GM21619 (cell line): Measurements from ENCODE around the gene CHST15.

Source experiments
- ATAC-seq: cut with Tn5 transposase; IDR thresholded peaks from one replicate; pipeline ENCODE4 v1.9.1; 2021; ENCODE audit not compliant: unreplicated experiment

The CHST15 gene

DNA sequence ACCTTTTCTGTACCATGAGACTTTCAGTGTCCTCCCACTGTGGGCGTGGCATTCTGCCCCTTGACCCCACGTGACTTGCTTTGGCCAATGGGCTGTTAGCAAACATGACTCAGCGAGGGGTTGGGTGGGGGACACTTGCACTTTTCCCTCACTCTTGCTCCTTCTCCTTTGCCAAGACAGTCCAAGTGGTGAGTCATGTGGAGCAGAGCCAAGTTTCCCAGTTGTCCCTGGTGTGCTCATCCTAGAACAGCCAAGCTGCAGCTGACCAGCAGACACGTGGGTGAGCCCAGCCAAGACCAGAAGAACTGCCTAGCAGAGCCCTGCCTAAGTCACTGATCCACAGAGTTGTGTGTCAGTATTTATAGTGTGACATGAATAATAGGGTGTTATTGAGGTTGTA lies 119.0 kb downstream of the CHST15 start:
- no peak for ATAC-seq

DNA sequence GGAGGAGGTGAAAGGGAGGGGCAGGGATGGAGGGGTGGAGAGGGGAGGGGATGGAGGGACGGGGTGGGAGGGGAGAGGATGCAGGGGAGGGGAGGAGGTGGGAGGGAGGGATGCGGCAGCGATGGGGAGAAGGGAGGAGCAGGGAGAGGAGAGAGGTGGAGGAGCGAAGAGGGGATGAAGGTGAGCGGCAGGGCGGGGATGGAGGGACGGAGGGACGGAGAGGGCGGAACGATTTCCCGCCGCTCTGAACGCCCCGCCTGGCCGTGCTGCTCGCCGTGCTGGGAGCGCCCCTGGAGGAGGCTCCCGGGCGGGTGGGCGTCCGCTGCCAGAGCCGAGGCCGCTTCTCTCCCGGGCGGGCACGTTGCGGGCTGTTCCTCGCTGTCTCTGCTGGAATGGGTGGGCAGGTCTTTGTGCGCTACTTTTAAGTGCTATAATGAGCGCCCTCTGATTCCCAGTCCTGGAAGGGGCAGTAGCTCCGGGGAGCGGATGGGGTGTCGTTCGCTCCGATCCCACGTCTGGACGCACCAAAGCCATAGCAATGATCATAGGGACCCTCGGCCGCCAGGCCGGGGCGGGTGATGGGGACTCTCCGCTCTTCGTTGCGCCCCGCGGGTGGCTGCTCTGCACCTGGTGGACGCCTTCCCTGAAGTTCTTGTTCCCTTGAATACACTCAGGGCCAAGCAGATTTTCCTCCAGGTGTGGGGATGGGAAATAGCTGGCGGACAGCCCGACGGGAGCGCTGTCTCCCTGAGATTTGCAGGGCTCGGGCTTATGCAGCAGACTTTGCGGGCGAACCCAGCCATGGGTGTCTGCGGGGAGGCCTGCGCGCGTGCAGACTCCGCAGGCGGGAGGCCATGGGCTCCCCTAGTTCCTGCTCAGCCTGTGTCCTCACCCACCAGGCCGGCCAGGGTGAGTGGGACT lies 120.7 kb downstream of the CHST15 start:
- ATAC-seq, result no peak

DNA sequence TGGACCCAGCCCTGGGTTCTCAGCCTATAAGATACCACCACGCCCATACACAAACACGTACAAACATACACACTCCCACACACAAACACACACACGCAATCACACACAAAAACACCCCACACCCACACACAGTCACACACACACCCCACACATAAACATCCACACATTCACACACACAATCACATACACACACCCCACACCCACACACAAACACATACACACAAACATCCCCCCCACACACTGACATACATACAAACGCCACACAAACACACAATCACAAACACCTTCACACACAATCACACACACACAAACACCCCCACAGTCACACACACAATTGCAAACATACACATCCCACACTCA lies 122.5 kb downstream of the CHST15 start:
- no peak for ATAC-seq

DNA sequence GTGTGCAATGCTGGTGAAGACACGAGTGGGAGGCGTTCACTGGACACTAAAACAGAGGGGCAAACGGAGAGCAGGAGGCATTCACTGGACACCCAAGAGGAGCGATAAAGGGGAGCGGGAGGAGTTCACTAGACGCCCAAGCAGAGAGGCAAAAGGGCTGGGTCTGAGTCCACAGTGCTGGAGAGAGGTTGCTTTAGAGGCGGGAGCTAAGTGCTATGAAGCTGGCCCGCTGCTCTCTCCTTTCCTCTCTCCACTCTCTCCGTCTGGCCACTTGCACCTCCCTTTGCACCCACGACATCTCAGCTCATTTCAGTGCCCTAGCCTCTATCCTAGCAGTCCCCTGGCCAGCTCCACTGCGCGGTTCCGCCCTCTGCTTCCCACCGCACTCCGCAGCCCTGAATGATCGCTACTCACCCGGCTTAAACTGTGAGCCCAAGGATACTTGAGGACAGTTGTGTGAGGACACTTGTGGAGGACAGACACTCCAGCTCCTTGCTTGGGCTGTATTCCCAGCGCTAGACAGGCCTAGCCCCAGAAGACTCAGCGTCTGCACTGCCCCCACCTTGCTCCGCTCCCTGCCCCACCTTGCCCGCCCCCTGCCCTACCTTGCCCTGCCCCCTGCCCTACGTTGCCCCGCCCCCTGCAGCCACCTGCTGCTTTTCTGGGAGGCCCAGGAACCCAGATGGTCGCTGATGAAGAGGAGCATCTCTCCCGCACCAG lies 123.0 kb downstream of the CHST15 start:
- ATAC-seq, result no peak

DNA sequence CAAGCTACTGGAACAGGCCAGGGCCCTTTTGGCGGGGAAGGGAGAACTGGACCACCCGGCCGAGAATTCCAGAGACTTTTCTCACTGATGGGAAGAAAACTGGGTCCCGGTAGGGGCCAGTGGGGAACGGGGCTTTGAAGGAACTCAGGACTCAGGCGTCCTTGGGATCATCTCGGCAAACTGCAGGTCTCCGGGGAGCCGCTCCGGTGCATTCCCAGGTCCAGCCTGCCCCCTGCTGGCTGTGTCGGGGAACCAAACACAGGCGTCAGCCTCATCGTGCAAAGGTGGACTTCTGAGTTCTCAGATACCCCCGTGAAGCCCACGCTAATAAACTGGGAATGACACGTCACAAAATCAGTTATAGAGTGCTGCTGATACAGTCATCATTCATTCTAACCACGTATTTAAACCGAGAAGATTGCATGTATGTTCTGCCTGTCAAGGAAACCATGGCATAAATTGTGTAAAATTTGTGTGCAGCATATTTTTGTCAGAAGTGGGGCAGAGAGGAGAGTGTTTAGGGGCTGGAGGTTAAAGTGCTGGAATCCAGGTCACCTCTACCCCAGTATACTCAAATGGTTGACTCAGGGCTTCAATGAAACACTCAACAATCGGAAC lies 125.7 kb downstream of the CHST15 start:
- ATAC-seq, result no peak

DNA sequence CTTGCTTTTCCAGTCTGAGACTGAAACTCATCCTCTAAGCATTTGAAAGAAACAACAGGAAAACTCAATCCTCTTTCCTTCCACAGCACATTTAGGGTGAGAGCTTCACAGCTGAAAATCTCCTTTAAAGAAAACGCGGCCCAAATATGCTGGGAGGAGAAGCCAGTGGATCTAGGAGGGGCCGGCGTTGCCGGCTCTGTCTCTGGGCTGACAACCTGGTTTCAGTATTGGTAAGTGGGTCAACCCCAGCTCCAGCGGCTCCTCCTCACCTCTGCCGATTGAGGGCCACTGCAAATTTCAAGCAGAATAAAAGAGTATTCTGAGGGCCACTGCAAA lies 126.5 kb downstream of the CHST15 start:
- no peak for ATAC-seq

DNA sequence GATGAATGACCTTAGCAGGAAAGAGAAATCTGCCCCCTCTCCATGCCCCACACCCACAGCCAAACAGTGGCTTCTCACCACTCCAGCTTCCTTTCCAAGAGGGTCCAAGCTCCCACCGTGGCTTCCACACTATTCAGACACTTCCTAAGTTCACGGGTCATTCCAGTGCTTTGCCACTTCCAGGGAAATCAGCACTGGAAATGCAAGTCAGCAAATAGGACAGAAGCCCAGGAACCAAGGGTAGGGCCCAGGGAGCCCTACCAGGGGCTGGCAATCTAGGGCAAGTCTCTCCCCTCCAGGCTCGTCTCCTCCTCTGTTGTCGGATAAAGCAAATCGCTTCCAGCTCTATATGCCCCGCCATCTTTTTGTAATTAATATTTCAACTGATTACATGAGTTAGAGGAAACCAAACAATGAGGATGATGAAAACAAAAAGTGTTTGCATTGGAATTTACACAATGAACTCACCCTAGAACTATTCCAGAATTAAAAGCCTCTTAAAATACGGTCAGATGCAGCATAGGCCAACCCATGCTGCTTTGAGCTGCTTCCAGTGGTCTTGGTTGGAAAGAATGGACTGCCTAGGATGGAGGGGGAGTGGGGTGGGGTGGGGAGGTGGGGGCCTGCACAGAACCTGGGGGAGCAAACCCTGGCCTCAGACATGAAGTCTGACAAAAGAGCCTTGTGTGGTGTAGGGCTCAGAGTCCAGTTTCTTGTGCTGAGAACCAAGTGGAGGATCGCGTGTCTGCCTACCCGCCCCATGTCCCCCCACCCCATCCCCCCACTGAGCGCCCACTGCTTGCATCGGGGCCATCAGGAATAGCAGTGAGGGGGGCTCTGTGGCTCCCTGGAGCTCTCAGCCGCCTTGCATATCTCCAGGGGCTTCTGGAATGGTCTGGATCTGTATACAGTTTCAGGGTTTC lies 127.2 kb downstream of the CHST15 start:
- ATAC-seq, result no peak

DNA sequence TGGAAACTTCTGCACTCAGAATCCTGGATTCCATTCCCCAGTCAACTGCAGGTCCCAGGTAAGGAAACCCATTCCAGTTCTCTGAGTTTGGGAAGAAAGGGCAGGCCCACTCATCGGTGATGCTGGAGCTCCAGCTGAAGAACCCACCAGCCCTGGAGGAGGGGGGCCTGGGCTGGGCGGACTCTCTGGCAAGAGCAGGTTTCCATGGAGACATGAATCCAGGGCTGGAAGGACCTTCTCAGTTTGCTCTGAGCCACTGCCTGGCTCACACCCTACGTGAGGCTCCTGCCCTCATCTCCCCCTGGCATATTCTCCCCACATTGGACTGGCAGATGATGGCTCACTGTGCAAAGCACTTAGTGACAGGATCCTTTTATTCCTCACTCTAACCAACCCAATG lies 128.4 kb downstream of the CHST15 start:
- ATAC-seq, result no peak

DNA sequence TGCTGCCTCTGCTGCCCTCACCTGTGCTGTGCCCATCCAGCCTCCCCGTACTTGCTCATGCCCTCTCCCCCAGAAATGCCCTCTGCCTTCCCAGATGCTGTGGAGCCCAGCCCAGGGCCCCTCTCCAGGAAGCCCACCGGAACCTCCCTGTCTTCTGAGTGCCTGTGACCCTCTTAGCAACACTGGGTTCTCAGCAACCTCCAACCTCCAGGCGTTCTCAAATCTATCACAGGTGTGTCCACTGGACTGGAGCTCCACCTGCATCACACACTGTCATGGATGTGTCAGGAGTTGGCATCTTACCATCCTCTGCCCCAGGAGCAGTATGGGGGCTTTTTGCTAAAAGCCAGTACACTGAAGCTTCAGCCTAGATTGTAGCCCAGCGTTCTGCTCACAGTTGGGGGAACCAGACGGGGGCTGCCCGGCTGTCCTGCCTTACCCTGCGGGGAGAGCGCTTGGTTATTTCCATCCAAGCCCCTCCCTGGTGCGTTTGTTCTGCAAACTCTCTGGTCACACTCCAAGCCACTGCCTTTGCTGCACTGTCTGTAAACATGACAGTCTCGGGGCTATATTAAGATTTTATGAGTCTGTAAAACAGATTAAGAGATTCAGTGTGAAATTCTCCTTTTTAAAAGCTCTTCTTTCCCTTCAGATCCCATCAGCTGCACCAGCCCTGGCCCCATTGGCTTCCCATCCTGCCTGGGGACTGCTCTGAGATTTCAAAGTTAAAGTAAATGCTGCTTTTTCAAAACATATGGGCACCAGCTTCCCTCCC lies 130.5 kb downstream of the CHST15 start:
- no peak for ATAC-seq

DNA sequence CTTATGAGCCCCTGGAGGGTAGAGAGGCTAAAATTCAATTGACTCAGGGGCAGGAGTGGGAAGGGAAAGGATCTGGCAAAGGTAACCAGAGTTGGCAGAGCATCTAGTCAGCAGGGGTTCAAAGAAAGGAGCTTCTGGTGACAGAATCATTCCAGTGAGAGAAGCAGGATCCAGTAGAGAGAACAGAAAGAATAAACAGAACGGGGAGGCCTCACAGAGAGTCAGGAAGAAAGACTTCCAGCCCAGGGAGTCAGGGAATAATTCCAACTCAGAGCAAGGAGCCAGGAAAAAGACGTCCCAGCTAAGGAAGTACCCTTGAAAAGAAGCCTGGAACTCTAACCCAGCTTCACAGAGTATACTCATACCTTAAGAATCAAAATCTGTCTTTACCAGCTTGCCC lies 135.2 kb downstream of the CHST15 start:
- ATAC-seq, result no peak
